NT2/D1 (cell line): ENCODE results near the gene RABL2B.
"Not testable (repeated sequence)": the region's sequence is repeated elsewhere in the genome, so short reads cannot be mapped to it uniquely, and the experiment has no call there.

Source experiments
- YY1 ChIP-seq: IDR thresholded peaks from 2 replicates; pipeline ENCODE4 v1.6.1; 2011; ENCODE audit not compliant: insufficient read length, insufficient read depth
- ZNF274 ChIP-seq: IDR thresholded peaks from 2 replicates; pipeline ENCODE4 v1.6.1; 2011; ENCODE audit warnings: mild to moderate bottlenecking, low read depth, low read length

DNA sequence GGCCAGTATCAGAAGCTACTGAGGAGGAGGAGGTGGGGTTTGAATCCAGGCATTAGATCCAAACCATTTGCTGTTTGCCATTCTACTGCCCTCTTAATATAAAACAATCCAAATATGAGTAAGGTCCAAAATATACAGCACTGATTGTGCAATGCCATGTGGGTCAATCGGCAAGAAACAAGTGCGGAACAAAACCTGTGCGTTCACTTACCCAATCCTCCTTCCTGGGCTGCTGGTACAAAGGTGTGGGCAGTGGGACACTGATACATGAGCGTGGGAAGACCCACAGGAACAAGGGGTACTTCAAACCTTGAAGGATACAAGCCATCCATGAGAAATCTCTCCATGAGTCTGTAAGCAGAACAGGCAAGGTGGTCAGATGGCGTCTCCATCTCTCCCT lies 5.8 kb downstream of the RABL2B start:
- not testable (repeated sequence) for TF ChIP-seq ZNF274, YY1
